H1 (cell line): ENCODE data around the gene SPECC1. TPM values are rescaled to one million over a fixed set of nuclear protein-coding genes. Genes with fewer than 3 reads are reported as not detected.

Experiments used
- CTCF ChIA-PET: fragments of 300-600 bp; sonication (Branson Sonifier 250); formaldehyde crosslinking; loops from one replicate; lab custom pipeline; 2021; ENCODE audit not compliant: partially characterized antibody; lab: Charles Lee
- POLR2A ChIA-PET: fragments of 300-600 bp; sonication (Branson Sonifier 250); formaldehyde crosslinking; loops from one replicate; lab custom pipeline; 2021; ENCODE audit warnings: inconsistent platforms; ENCODE audit not compliant: partially characterized antibody; lab: Charles Lee
- DNase-seq, 2 experiments: peaks; one replicate each; pipeline versions ENCODE4 v3.0.0 to v3.0.0-alpha.2; 2010 to 2022; ENCODE audit warnings: low spot score in 2 of 2, low read depth in 1 of 2, mixed read lengths in 1 of 2
- FAIRE-seq: peaks from 2 replicates; lab custom pipeline; 2011; peaks lifted over from hg19 to GRCh38; lab: Jason Lieb, UNC
- H2AFZ ChIP-seq: 2 replicates; pipeline ENCODE4 v1.8.1; 2012; ENCODE audit warnings: low read length, inconsistent platforms
- H2AK5ac ChIP-seq: 2 replicates; pipeline ENCODE4 v1.6.1; 2013; ENCODE audit warnings: low read depth, low read length
- H2BK120ac ChIP-seq: replicated peaks from 2 replicates; pipeline ENCODE3; 2013; ENCODE audit warnings: low read depth, low read length, inconsistent platforms
- H2BK12ac ChIP-seq: 2 replicates; pipeline ENCODE4 v1.6.1; 2013; ENCODE audit warnings: low read depth, low read length
- H2BK15ac ChIP-seq: 2 replicates; pipeline ENCODE4 v1.6.1; 2013; ENCODE audit warnings: low read length
- H2BK20ac ChIP-seq: 2 replicates; pipeline ENCODE4 v1.6.1; 2013; ENCODE audit warnings: low read length
- H2BK5ac ChIP-seq: 2 replicates; pipeline ENCODE4 v1.6.1; 2013; ENCODE audit warnings: low read depth, low read length
- H3K14ac ChIP-seq: 2 replicates; pipeline ENCODE4 v1.6.1; 2013; ENCODE audit warnings: inconsistent platforms; ENCODE audit not compliant: insufficient read length
- H3K18ac ChIP-seq: 2 replicates; pipeline ENCODE4 v1.6.1; 2013; ENCODE audit warnings: low read length; ENCODE audit errors: extremely low read depth
- H3K23ac ChIP-seq: 2 replicates; pipeline ENCODE4 v1.6.1; 2013; ENCODE audit warnings: inconsistent platforms; ENCODE audit not compliant: insufficient read length
- H3K23me2 ChIP-seq: 2 replicates; pipeline ENCODE4 v1.6.1; 2013; ENCODE audit warnings: low read depth, low read length
- H3K27ac ChIP-seq: 2 replicates; pipeline ENCODE4 v1.6.1; 2011; ENCODE audit warnings: low read depth, low read length, inconsistent platforms
- H3K27me3 ChIP-seq, 4 experiments: replicated peaks in 1 of 4; 1 replicate in 1 of 4; 2 replicates in 3 of 4; pipeline versions ENCODE4 v1.6.1 to v1.8.1; 2011 to 2013; ENCODE audit warnings: low read length in 3 of 4, mild to moderate bottlenecking in 3 of 4, inconsistent platforms in 2 of 4, mixed read lengths in 2 of 4, moderate library complexity in 1 of 4; ENCODE audit not compliant: control insufficient read depth in 3 of 4, insufficient read depth in 3 of 4; ENCODE audit errors: extremely low read depth in 1 of 4
- H3K36me3 ChIP-seq, 4 experiments: 2 replicates each; pipeline versions ENCODE4 v1.6.1 to v1.8.1; 2011 to 2013; ENCODE audit warnings: mild to moderate bottlenecking in 4 of 4, low read length in 3 of 4, moderate library complexity in 2 of 4, control low read depth in 1 of 4, inconsistent platforms in 1 of 4; ENCODE audit not compliant: insufficient read depth in 4 of 4, control insufficient read depth in 2 of 4
- H3K4ac ChIP-seq: replicated peaks from 2 replicates; pipeline ENCODE3; 2013; ENCODE audit warnings: low read length, low read depth, mixed read lengths, inconsistent platforms; ENCODE audit not compliant: insufficient read length
- H3K4me1 ChIP-seq, 4 experiments: replicated peaks in 1 of 4; 1 replicate in 1 of 4; 2 replicates in 3 of 4; pipeline versions ENCODE4 v1.6.1 to v1.8.1; 2011 to 2013; ENCODE audit warnings: low read length in 3 of 4, inconsistent platforms in 2 of 4, mixed read lengths in 1 of 4; ENCODE audit not compliant: insufficient read depth in 4 of 4, control insufficient read depth in 3 of 4
- H3K4me2 ChIP-seq, 2 experiments: 2 replicates each; pipeline versions ENCODE4 v1.6.1 to v1.8.1; 2011 to 2013; ENCODE audit warnings: low read depth in 2 of 2, low read length in 2 of 2, control low read depth in 1 of 2, inconsistent platforms in 1 of 2, mild to moderate bottlenecking in 1 of 2; ENCODE audit not compliant: insufficient read depth in 1 of 2
- H3K4me3 ChIP-seq, 4 experiments: fragments of 200-600, 300-600 bp in 1 of 4; sonication (generic), shearing (Covaris generic), sonication (Bioruptor Twin) in 1 of 4; 2 replicates each; pipeline versions ENCODE4 v1.5.1 to v1.8.1; 2011 to 2016; ENCODE audit warnings: low read length in 4 of 4, low read depth in 3 of 4, control low read depth in 2 of 4, inconsistent platforms in 2 of 4, mild to moderate bottlenecking in 2 of 4, mixed read lengths in 1 of 4, moderate library complexity in 1 of 4; ENCODE audit not compliant: insufficient read depth in 2 of 4; ENCODE audit errors: extremely low read depth in 1 of 4
- H3K56ac ChIP-seq: replicated peaks from 2 replicates; pipeline ENCODE3; 2013; ENCODE audit warnings: low read depth, mild to moderate bottlenecking, mixed read lengths, low read length, inconsistent platforms; ENCODE audit not compliant: insufficient read length
- H3K79me1 ChIP-seq: 2 replicates; pipeline ENCODE4 v1.6.1; 2013; ENCODE audit warnings: low read depth, low read length, control low read depth
- H3K79me2 ChIP-seq, 2 experiments: 2 replicates each; pipeline versions ENCODE4 v1.6.1 to v1.8.1; 2012 to 2013; ENCODE audit warnings: low read length in 2 of 2, mild to moderate bottlenecking in 2 of 2, inconsistent platforms in 1 of 2; ENCODE audit not compliant: insufficient read depth in 2 of 2, control insufficient read depth in 1 of 2
- H3K9ac ChIP-seq, 4 experiments: replicated peaks in 1 of 4; 1 replicate in 1 of 4; 2 replicates in 3 of 4; pipeline versions ENCODE4 v1.6.1 to v1.8.1; 2011 to 2013; ENCODE audit warnings: low read depth in 3 of 4, low read length in 3 of 4, control low read depth in 2 of 4, mild to moderate bottlenecking in 2 of 4, moderate library complexity in 2 of 4, inconsistent platforms in 1 of 4; ENCODE audit errors: extremely low read depth in 1 of 4
- H3K9me3 ChIP-seq, 2 experiments: 2 replicates each; pipeline versions ENCODE4 v1.6.1 to v1.8.1; 2012 to 2013; ENCODE audit warnings: mild to moderate bottlenecking in 2 of 2, moderate library complexity in 2 of 2, control low read depth in 1 of 2, inconsistent platforms in 1 of 2, low read depth in 1 of 2, low read length in 1 of 2, mixed read lengths in 1 of 2; ENCODE audit not compliant: insufficient read depth in 2 of 2
- H4K20me1 ChIP-seq, 2 experiments: replicated peaks in 1 of 2; 2 replicates each; pipeline versions ENCODE3 to v1.8.1; 2011 to 2013; ENCODE audit warnings: inconsistent platforms in 2 of 2, low read length in 2 of 2, mild to moderate bottlenecking in 1 of 2; ENCODE audit not compliant: insufficient read depth in 2 of 2, control insufficient read depth in 1 of 2
- H4K5ac ChIP-seq: 2 replicates; pipeline ENCODE4 v1.6.1; 2013; ENCODE audit warnings: low read length, low read depth, mixed read lengths, inconsistent platforms; ENCODE audit not compliant: insufficient read length
- H4K8ac ChIP-seq: 2 replicates; pipeline ENCODE4 v1.8.0; 2013; ENCODE audit warnings: mild to moderate bottlenecking, moderate library complexity, low read length, inconsistent platforms; ENCODE audit not compliant: insufficient read depth; ENCODE audit errors: extremely low read depth
- H4K91ac ChIP-seq: replicated peaks from 2 replicates; pipeline ENCODE3; 2013; ENCODE audit warnings: low read length, mixed read lengths, inconsistent platforms; ENCODE audit not compliant: insufficient read length
- ATF2 ChIP-seq: IDR thresholded peaks from 2 replicates; pipeline ENCODE4 v1.6.1; 2012; ENCODE audit warnings: low read length, inconsistent platforms
- BACH1 ChIP-seq: IDR thresholded peaks from 2 replicates; pipeline ENCODE4 v1.6.1; 2012; ENCODE audit warnings: low read length, improper control_type of control experiment
- CEBPB ChIP-seq: IDR thresholded peaks from 2 replicates; pipeline ENCODE4 v1.6.1; 2012; ENCODE audit warnings: low read depth, low read length
- HDAC2 ChIP-seq, 2 experiments: fragments of 300-600 bp in 1 of 2; sonication (generic) in 1 of 2; IDR thresholded peaks; 2 replicates each; pipeline ENCODE4 v1.6.1; 2011 to 2012; ENCODE audit warnings: low read depth in 2 of 2, low read length in 2 of 2, mild to moderate bottlenecking in 2 of 2, moderate library complexity in 2 of 2, borderline replicate concordance in 1 of 2, inconsistent platforms in 1 of 2
- JUN ChIP-seq: IDR thresholded peaks from 2 replicates; pipeline ENCODE4 v1.6.1; 2011; ENCODE audit warnings: low read depth, mild to moderate bottlenecking, improper control_type of control experiment, low read length
- JUND ChIP-seq: IDR thresholded peaks from 2 replicates; pipeline ENCODE4 v1.6.1; 2011; ENCODE audit warnings: mild to moderate bottlenecking, improper control_type of control experiment, low read length
- PHF8 ChIP-seq: fragments of 200-600 bp; sonication (generic); conservative IDR thresholded peaks from 2 replicates; pipeline ENCODE4 v1.7.1; 2012; ENCODE audit warnings: low read depth, mild to moderate bottlenecking, inconsistent platforms, low read length, moderate library complexity
- SIRT6 ChIP-seq: IDR thresholded peaks from one replicate; pipeline ENCODE4 v1.7.1; 2012; ENCODE audit warnings: low read length, inconsistent platforms
- SP2 ChIP-seq: IDR thresholded peaks from 2 replicates; pipeline ENCODE4 v1.6.1; 2012; ENCODE audit warnings: mild to moderate bottlenecking, low read length, inconsistent platforms
- SUZ12 ChIP-seq: fragments of 200-600 bp; sonication (generic); IDR thresholded peaks from 2 replicates; pipeline ENCODE4 v1.6.1; 2012; ENCODE audit warnings: mild to moderate bottlenecking, inconsistent platforms, low read length, moderate library complexity, mixed read lengths
- TCF12 ChIP-seq: IDR thresholded peaks from 2 replicates; pipeline ENCODE4 v1.6.1; 2011; ENCODE audit warnings: low read depth, mild to moderate bottlenecking, low read length
- WGBS, 2 experiments: shearing (Covaris generic) in 1 of 2; methylation state at CpG; one replicate each; pipeline versions ENCODE4 v1.1.6 to v1.1.7; 2013 to 2015; ENCODE audit warnings: low lambda C conversion rate in 2 of 2, mixed read lengths in 2 of 2, inconsistent platforms in 1 of 2, low coverage in 1 of 2, missing lambda C conversion rate in 1 of 2; ENCODE audit not compliant: insufficient replicate concordance in 2 of 2, insufficient coverage in 1 of 2, insufficient read length in 1 of 2; ENCODE audit errors: extremely low coverage in 1 of 2, missing lambda C conversion rate in 1 of 2; 5-methylcytosine and 5-hydroxymethylcytosine counted together
- polyA plus RNA-seq, 7 experiments: library from polyadenylated mRNA; depleted of rRNA in 3 of 7; stranded (reverse) in 5 of 7; unstranded in 2 of 7; fragments of >200 nt in 5 of 7; fragments of 200-250 nt in 2 of 7; gene quantifications; 1 replicate in 5 of 7; 2 replicates in 1 of 7; 4 replicates in 1 of 7; pipeline versions ENCODE4 v1.2.1 to v1.2.3, GENCODE V29; 2011 to 2013; ENCODE audit warnings: missing spikeins in 2 of 7, mixed read lengths in 2 of 7
- total RNA-seq: library from RNA; stranded (reverse); fragmentation: NEBNext Ultra II Directional; extraction: Animal tissue kit (Norgen Biotek cat#: 25700); gene quantifications from 2 replicates; pipeline ENCODE4 v1.2.1, GENCODE V29; 2021

SPECC1 gene
- total and polyA plus RNA-seq, 2 of the 8 experiments (the other 6 are each of a cell fraction or from before 2014, with no cell fraction given): 35.8 to 87.9 TPM

- no peaks in the 10 kb centered on the region for H3K36me3 ChIP-seq
- H3K79me2 ChIP-seq: no peaks in the 10 kb centered on the region
- WGBS, 2 experiments: 65% methylated on average over 1 of the region's 1 CpG; no CpG with 5 or more reads in 1 of the 2 experiments
- H3K9me3 ChIP-seq: no peaks in the 10 kb centered on the region
- CTCF ChIA-PET: no interaction called here
- no peak overlapping the region for H3K23ac ChIP-seq
- no peak overlapping the region for H2BK5ac ChIP-seq
- H3K9ac ChIP-seq: no peak overlapping the region
- no peaks in the 10 kb centered on the region; the same call in 1 of the 2 replicates for H3K79me1 ChIP-seq
- no peak overlapping the region for H2AK5ac ChIP-seq
- H2BK15ac ChIP-seq: no peak overlapping the region
- no peak overlapping the region for H2BK120ac ChIP-seq
- H3K4me3 ChIP-seq: no peak overlapping the region
- H2BK12ac ChIP-seq: no peak overlapping the region
- no peaks in the 10 kb centered on the region for H4K20me1 ChIP-seq
- no peak overlapping the region for H3K4me2 ChIP-seq
- H3K27me3 ChIP-seq: no peaks in the 10 kb centered on the region
- H3K23me2 ChIP-seq: no peaks in the 10 kb centered on the region
- no peak overlapping the region for H4K91ac ChIP-seq
- no peak overlapping the region for H3K14ac ChIP-seq
- H2BK20ac ChIP-seq: no peak overlapping the region
- peaks cover 0 to 3% (median 0%) of the 10 kb centered on the region in 4 experiments; a peak in 3 of 7 replicates for H3K4me1 ChIP-seq
- no peak overlapping the region for H2AFZ ChIP-seq
- no peak overlapping the region for H4K5ac ChIP-seq
- no peak for FAIRE-seq
- no peak overlapping the region for H3K18ac ChIP-seq
- no peak overlapping the region for H3K27ac ChIP-seq
- H3K56ac ChIP-seq: no peak overlapping the region
- DNase-seq: no peak
- TF ChIP-seq PHF8 (no peak), TCF12 (no peak), BACH1 (no peak), SUZ12 (no peak), SP2 (no peak), HDAC2 (IDR thresholded peaks at IDR 0.05; ENCODE audit: borderline replicate concordance in 1 of 2, low read depth in 2 of 2, low read length in 2 of 2) (no peak), SIRT6 (no peak), JUN (no peak), JUND (no peak), ATF2 (no peak), CEBPB (no peak)
- TF ChIP-seq, all 59 proteins: peak for 0
- no peak overlapping the region for H4K8ac ChIP-seq
- H3K4ac ChIP-seq: no peak overlapping the region
- POLR2A ChIA-PET: no interaction called here
These were observed 36.3 kb downstream of the SPECC1 start for GRCh38 chr17:20045476-20045875.
